Measurements from ENCODE around the gene MARCO.
"Not testable (repeated sequence)": the region's sequence is repeated elsewhere in the genome, so short reads cannot be mapped to it uniquely, and the experiment has no call there.

Gene MARCO

DNA sequence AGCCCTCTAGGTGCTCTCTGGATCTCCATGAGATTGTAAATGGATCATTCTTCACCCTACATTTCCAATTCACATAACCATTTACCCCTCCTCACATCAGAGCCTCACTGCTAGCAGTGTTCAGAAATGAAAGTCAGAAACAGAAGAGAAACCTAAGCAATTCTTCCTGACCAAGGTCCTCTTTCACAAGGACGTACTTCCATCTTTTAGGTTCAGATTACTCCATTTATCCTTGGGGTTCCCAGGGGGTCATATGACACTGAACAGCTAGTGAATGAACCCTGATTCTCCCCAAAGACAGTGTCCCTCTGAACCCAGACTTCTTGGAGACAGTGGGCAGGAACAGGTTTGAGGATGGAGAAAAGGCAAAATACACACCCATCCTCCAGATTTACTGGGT, 12.9 kb upstream of the MARCO start:
- DNase-seq: no peak

DNA sequence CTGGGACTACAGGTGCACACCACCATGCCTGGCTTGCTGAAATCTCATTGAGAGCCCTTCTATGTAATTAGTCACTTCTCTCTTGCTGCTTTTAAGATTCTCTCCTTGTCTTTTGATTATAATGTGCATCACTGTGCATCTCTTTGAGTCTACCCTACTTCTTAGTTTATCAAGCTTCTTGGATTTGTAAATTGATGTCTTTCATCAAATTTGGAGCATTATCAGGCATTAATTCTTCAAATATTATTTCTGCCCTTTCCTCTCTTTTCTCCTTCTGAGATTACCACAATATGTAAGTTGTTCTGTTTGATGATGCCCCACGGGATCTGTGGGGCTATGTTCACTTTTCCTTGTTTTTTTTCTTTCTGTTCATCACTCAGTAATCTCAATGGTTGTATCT, 9.0 kb upstream of the MARCO start:
- DNase-seq: no peak

DNA sequence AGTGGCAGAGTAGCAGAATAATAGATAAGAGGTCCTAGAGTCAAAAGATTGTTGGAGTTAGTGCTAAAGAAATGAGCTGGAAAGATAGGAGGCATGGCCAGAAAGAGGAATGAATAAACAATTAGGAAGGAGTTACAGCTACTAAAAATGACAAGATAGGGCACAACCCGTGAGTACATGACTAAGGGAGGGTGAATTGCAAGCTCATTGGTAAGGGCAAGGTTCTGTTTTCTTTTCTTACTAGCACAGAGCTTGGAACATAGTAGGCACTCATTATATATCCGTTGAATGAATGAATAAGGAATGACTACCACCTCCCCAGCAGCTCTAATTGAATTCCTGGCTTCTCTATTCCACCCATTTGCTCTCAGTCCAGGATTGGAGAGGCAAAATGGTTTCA, 5.7 kb upstream of the MARCO start:
- DNase-seq: no peak

DNA sequence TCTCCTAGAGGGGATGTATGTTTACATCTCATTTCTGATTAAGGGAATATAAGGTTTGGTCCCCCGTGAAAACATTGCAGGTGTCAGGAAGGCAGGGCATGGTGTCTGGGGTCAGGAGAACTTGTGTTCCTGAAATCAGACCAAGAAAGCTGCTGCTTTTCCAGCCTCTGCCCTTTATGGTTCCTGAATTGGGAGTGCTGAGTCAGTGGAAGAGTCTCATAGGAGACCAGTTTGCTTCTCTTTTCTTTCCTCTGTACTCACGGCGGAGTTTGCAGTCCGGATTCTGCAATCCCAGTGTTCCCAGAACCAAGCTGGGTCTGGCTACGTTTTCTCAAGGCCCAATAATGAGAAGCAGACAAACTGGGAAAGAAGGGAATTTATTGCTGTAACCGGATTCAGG, 5.1 kb upstream of the MARCO start:
- no peak for DNase-seq

DNA sequence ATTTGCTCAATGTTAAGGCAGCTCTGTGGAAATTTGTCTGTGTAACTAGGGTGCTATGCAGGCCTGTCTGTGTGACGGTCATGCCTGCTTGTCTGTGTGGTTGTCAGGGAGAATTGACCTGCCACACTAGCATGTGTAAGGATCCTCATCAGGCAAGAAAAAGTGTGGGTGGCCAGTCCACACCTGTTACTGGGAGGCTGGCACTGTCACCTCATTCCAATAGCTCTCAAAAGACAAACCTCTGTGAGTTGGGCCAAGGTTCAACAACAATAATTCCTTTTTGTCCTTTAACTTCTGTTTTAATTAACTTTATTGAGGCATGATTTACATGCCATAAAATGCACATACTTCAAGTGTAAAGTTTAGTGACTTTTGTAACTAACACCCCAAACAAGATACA, 4.2 kb upstream of the MARCO start:
- DNase-seq: no peak

DNA sequence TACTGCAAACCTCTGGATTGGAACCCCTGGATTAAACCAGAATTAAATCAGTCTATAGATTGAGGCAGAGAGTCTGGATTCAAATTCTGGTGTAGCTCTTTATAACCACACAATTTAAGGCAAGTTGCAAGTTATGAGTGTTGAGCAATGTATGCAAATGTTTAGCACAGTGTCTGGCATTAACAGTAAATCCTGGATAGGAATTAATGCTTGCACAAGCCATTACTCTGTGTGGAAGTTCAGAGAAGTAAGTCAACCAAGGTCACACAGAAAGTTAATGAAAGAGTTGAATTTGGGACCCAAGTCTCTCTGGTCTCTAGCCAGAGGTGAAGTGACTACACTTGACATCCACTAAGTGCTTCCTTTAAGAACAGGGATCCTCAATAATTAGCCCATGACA, 2.0 kb upstream of the MARCO start:
- DNase-seq: no peak

DNA sequence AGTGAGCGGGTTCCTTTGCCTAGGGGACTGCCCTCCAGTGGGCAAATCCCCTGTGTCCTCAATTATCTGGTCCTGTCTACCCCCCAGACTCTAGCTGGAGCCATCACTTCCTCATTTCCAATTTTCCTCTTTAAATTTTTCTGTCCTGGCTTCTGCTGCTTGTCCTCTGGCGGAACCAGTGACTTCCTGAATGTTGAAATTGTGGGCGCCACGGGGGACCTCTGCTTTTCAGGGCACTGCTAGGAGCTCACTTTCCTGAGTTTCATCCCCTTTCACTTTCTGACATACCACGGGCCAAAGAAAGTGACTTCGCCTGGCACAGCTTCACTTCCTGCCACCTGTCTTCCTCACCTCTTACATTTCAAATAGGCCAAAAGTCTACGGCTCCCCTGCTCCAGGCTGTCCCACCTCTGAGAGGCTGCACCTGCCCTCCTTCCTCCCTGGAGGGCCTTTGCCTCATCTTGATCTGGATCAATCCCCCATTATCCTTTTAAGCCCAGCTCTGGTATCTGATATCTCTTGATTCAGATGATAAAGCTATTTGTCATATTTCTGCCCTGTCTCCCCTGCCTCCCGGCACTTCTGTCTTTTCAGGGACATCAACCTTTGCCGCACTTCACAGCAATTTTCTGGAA, 1.4 kb upstream of the MARCO start:
- no peak for DNase-seq

DNA sequence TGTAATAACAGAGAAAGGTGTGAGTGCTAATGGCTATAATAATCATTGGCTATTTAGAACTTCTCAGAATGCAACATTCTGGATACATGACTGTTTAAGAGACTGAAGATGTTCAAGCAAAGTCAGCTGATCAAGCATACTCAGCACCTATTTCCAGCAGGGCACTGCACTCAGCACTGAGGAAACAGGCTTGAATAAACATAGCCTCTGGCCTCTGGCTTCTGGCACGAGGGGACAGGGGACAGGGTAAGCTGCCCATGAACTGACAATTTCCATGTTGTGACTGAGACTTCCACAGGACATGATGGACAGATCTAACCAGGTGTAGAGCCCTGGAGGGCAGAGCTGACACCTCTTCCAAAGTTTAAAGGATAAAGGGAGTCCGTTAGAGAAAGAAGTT, 1.3 kb downstream of the MARCO start:
- DNase-seq: no peak

DNA sequence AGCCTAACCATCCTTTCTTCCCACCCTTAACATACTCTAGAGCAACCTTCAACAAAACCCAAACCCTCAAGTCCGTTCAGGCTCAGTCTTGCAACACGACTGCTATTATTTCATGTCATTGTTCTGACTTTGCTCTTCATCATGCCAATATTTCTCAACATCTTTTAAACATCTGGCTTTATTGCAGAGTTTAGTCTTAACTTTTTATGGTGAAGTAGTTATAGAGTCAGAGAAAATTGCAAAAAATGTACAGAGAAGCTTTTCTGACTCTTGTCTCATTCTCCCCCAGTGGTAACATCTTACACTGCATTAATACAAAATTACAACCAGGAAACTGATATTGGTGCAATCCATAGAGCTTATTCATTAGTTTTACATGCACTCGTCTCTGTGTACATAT, 3.9 kb downstream of the MARCO start:
- DNase-seq: no peak

DNA sequence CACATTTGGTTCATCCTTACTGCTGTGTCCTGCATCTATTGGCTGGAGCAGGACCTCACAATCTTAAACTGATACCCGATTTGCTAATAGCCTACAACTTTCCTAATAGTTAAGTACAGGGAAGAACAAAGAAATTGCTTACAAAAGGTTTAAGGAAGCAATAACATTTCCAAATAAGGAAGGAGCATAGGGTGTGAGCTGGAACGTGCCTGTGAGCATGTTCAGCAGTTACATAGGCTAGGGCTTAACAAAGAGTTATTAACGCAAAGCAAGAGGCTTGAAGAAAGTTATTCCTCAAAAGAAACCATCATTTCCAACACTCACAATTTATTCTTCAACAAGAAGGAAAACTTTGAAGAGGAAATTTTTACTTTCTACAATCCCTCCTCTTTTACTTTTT, 6.3 kb downstream of the MARCO start:
- not testable (repeated sequence) for DNase-seq

DNA sequence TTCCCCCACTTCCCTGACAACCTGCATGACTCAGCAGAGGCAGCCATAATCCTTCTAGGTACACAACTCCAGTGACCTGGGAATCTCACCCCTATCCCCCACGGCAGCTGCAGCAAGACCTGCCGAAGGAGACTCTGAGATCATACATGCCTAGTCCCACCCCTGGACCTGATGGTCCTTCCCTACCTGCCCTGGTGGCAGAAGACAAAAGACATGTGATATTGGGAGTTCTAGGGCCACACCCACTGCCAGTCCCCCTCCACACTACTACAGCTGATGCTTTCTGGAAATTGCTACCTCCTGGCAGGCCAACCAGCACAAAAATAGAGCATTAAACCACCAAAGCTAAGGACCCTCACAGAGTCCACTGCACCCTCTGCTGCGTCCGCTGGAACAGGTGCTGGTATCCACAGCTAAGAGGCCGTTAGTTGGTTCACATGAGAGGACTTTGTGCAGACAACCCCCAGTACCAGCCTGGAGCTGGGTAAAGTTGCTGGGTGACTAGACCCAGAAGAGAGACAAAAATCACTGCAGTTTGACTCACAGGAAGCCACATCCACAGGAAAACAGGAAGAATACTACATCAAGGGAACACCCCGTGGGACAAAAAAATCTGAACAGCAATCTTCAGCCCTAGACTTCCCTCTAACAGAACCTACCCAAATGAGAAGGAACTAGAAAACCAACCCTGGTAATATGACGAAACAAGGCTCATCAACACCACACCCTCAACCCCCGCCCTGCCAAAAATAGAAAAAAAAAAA, 12.5 kb downstream of the MARCO start:
- no peak for DNase-seq

DNA sequence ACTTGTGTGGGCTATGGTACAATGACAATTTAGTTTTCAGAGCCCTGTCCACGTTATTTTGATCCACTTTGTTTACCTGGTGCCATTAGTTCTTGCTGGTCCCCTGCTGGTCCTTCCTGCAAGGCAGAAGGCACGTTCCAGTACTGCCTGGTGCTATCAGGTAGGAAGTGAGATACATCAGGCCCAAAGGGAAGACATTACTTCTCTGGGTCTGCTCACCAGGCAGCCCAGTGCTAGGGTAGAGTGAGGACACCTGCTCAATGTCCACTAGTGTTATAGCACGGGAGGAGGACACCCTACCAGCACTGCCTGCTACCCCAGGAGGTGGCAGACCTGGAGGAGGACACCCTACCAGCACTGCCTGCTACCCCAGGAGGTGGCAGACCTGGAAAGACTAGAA, 23.7 kb downstream of the MARCO start:
- no peak for DNase-seq

DNA sequence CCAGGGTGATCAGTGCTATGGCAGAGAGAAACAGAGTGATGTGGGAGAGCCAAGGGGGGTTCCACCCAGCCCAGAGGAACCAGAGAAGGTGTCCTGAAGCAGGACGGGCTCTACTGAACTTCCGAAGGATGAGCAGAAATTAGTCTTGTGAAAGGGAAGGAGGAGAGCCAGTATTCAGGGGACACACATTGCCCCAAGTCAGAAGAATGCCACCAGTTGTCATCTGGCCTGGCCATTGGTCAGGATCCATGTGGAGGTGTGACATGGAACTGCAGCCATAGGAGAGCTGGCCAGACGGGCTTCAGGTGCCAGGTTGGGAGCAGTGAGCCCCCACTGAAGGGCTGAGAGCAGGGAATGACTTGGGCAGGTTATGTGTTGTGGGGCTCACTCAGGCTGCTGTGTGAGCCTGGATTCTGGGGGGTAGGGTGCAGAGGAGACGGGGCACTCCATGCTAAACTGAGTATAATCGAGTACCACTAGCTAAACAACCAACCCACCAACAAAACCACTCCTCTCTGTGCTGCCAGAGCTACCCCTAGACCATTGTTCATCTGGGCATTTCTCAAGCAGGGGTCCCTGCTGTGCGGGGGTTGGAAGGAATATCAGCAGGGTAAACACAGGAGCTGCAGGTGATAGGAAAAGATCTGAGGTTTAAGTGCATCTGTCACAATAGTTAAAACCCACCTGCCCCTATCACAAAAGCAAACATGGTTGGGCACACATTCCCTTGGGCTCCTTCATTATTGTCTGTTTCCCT, 25.3 kb downstream of the MARCO start:
- no peak for DNase-seq

DNA sequence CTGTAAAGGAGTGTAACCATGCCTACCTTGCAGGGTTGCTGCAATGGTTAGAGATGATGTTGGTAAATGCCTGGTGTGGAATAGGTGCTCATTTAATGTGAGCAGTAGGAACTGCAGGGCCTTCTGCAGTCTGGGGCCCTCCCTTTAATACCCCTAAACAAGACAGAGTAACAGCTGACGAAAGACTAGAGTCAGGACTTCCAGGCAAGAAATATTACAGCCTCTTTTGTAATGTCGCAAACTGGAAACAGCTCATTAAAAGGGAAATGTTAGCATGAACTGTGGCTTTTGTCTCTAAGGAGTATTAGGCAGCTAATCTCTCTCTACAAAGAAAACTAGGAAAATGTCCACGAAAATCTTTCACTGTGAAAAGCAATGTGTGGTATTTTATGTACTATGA, 26.0 kb downstream of the MARCO start:
- DNase-seq: no peak

DNA sequence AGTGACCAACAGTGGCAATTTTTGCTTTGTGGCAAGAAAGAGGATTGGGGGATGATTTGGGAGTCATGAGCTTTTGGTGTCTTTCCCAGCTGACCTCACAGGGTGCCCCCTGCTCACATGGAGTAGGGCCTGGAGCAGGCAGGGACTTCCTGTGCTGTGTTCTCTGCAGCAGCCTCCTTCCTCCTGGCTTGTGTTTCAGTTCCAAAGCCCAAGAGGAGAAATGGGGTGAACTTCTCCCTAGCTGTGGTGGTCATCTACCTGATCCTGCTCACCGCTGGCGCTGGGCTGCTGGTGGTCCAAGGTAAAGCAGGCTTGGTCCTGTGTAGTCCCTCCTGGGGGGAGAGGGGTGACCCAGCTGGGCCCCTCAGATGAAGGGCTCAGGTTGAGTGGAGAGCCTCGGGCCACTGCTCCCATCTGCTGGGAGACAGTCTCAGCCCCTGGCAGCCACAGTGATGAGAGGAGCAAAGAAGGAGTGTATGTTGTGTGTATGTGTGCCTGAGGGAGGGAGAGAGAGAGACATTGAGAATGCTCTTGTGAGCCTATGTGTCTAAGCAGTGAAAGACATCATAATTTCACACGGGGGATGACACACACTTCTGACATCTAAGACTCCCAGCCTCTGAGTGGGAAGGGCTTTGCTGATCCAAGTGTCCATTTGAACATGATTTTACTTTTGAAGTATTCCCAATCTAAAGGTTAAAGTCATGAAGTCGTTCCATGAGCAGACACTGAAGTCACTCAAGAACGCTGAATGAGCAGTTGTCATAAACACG, 27.2 kb downstream of the MARCO start:
- DNase-seq: no peak

DNA sequence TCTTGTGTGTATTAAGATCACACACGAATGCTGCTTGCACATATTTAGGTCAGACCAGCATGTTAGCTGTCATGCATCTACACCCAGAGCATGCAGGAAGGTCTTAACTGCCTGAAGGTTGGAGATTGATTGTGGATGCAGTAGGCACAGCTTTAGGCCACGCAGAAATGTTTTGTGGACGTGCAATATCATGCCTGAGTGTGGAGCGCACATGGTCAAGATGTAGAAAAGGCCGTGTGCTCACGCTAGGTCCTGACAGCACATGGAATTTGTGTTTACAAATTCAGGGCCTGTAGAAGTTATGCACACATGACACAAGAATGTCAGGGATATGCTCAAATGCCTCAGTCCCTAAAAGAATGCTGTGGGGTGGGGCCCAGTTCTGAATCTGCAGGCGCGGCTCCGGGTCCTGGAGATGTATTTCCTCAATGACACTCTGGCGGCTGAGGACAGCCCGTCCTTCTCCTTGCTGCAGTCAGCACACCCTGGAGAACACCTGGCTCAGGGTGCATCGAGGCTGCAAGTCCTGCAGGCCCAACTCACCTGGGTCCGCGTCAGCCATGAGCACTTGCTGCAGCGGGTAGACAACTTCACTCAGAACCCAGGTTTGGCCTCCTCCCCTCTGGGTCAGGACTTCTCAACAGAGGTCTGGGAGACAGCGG, 27.9 kb downstream of the MARCO start:
- no peak for DNase-seq

DNA sequence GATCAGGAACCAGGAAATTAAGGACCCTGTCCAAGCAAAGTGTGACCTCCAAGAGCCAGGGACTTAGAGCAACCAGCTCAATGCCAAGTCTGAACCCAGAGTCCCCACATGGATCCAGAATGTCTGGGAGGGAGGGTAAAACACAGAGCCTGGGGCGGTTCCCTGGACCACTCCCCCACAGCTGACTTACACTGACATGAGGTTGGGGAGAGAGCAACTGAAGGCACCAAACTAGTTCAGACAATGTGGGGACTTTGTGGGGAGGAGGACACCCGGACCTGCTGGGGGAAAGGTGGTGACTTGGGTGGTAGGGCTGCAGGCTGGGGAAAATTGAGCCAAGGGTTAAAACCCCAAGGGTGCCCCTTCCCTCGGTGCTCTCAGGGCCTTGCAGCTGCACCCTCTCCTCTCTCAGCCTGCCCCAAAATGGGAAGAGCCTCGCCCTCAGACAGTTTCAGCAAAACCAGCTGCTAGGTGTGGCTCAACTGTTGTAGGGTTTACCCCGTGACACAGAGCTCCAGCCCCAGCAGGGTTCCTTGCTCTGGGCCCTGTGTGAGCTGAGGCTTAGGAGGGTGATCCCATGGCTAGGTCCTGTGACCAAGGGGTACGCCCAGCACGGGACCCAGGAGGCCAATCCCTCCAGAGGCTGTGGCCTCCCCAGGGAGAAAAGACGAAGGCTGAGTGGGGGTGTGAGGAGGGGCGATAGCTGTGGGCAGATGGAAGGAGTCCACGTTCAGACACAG, 28.6 kb downstream of the MARCO start:
- no peak for DNase-seq

DNA sequence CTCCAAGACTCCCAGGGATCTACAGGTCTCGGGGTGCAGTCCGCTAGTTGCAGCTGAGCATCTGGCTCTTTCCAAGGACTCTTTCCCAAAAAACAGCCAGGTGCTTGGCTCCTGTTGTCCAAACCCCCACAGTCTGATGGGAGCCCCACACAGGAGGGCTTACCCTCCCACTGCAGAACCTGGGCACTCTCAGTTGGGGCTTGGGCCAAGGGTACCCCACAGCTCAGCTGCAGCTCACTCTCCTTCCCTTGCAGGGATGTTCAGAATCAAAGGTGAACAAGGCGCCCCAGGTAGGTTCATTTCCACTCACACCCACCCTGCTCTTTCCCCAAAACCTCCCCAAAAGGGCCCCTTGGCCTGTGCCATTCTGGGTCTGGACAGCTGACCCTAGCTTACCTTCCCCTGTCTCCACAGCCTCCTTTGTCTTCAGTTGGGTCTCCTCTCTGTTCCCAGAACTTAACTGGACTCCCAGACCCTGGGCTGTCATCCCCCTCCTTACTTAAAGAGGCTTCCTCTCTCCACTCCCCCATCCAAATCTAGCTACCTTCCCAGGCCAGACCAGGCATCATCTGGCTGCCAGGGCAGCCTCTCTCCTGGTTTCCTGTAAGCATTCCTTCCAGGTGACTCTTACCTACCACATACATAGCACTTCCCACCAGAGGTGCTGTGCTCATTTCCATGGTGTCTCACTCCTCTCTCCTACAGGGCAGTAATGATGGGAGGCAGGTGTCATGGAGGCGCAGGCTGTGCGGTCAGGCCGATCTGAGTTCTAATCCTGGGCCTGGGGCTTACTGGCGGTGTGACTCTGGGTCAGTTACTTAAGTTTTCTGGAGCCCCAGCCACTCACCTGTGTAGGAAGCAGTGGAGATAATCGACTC, 29.5 kb downstream of the MARCO start:
- no peak for DNase-seq

DNA sequence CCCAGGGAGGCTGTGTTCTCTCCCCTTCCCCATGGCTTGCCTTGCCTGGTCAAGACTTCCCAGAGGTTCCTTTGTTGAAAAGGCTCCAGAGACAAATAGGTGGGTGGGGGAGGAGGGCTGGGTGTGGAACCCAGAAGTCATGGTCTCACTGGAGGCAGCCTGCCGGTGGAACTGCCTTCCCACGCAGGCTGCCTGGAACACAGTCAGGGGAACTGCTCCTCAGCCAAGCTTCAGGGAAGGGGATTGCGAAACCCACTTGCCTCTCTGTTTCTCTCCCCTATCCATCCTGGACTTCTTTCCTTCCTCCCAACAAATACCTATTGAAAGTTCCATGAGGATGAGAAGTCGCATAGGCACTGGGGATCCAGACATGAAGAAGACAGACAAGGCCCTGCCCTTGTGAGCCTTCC, 31.6 kb downstream of the MARCO start:
- no peak for DNase-seq

DNA sequence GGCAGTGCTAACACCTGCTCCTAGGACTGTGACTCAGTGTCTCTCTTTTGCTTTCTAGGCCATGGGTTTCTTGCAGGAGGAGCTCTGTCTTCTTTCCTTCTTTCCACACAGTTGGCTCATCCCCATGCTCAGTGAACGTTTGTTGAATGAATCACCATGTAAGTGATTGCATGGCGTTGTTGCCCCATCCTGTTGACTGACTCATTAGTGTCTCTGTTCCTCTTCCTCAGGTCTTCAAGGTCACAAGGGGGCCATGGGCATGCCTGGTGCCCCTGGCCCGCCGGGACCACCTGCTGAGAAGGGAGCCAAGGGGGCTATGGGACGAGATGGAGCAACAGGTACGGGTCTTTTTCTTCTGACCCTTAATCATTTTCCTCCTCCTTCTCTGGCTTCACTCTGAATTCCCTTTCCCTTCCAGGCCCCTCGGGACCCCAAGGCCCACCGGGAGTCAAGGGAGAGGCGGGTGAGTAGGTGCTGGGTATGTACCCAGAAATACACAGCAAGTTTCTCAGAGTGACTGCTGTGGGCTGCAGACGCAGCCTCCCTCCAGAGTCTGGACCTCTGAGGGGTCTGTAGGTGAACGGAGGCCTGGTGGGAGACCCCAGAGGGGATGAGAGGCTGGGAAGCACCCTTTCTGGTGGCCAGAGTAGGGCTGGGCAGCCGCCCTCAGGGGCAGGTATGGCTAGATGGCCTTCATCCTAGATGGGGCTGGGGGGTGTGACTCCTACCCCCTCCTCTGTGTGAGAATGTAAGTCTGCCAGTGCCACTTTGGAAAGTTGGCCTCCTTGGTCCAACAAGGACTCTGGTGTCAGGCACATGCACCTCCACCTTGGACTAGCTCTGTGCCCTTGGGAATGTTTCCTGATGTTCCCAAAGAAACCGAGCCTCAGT, 32.4 kb downstream of the MARCO start:
- no peak for DNase-seq
